Posterior cingulate gyrus (tissue), 11 donors: Measurements from ENCODE around the gene PDCD1LG2.
"Not testable (repeated sequence)": the region's sequence is repeated elsewhere in the genome, so short reads cannot be mapped to it uniquely, and the experiment has no call there.

ENCODE experiments used
- DNase-seq, 10 donors: peaks; one replicate each; pipeline versions ENCODE4 v3.0.0 to v3.0.0-alpha.2; 2020 to 2021; ENCODE audit warnings: mixed read lengths in 3 of 10
- intact Hi-C: fragments of 100-400 bp; cut with DNase I; formaldehyde crosslinking; loops from one replicate; pipeline ENCODE4 v1.15.1; 2023

The PDCD1LG2 gene

GRCh38 chr9:5562806-5563416, 52.6 kb downstream of the PDCD1LG2 start:
- no peak for DNase-seq
- intact Hi-C loops, result no loop called here

- intact Hi-C loops, result no loop called here
- no peak for DNase-seq
These were observed 53.1 kb downstream of the PDCD1LG2 start for GRCh38 chr9:5563417-5563815.

GRCh38 chr9:5563886-5564285, 53.6 kb downstream of the PDCD1LG2 start:
- intact Hi-C loops, result no loop called here
- no peak for DNase-seq

DNA sequence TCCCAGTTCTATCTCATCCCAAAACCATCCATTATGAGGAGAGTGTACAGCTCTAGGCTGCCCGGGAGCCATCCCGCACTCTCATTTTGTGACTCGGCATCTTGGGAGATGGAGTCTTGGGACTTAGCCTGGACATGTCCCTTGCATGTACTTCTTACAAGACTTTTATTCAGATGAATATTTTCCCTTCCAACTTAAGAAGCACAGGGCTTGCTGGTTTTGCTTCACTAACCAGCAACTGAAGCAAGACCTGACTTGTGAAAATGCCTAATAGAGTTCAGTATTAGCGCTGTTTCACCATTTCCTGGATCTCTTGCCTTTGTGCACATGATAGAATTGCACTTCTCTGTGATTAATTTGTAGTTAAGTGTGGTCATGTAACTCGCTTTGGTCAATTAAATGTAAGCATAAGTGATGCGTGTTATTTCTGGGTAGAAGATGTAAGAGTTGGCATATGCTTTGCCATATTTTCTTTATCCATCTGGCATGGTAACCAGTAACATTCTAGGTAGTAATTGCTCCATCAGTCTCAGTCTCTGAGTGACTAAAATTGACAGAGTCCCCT, 55.8 kb downstream of the PDCD1LG2 start:
- intact Hi-C loops, result no loop called here
- DNase-seq, result no peak

GRCh38 chr9:5568868-5569267, 58.5 kb downstream of the PDCD1LG2 start:
- DNase-seq, result no peak

GRCh38 chr9:5569409-5569808, 59.1 kb downstream of the PDCD1LG2 start:
- DNase-seq, result no peak
- intact Hi-C loops, result no loop called here

More at GRCh38 chr9:5568868-5569267, 58.5 kb downstream of the PDCD1LG2 start:
- intact Hi-C loops, result no loop called here

DNA sequence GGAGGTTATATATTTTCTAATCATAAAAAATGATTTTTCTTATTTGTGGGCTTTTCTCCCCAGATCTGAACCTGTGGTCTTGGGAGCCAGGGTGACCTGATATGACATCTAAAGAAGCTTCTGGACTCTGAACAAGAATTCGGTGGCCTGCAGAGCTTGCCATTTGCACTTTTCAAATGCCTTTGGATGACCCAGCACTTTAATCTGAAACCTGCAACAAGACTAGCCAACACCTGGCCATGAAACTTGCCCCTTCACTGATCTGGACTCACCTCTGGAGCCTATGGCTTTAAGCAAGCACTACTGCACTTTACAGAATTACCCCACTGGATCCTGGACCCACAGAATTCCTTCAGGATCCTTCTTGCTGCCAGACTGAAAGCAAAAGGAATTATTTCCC, 59.6 kb downstream of the PDCD1LG2 start:
- intact Hi-C loops, result no loop called here

DNA sequence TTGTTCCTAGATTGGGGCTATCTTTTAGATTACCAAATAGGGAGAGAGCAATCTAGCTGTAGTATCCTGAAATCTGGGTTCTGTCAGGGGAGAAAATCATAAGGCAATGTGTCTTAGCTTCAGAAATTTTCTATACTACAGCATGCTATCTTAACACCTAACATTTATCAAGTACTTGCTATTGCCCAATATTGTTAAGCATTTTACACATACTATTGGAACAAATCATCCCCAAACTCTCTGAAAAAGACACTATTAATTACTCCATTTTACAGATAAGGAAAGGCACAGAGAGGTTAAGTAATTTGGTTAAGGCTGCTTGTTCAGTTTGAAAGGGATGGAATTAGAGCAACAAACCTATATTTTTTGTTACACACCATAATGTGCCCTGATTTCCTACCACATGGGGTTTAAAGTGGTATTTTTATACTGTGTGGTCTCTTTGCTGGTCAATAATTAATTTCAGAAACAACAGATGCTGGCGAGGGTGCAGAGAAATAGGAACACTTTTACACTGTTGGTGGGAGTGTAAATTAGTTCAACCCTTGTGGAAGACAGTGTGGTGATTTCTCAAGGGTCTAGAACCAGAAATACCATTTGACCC, 61.4 kb downstream of the PDCD1LG2 start:
- intact Hi-C loops, result no loop called here
- DNase-seq, result no peak

More for the DNA sequence above, 59.6 kb downstream of the PDCD1LG2 start:
- DNase-seq, result no peak

GRCh38 chr9:5574097-5574496, 63.8 kb downstream of the PDCD1LG2 start:
- no peak for DNase-seq
- intact Hi-C loops, result no loop called here

GRCh38 chr9:5575000-5575399, 64.7 kb downstream of the PDCD1LG2 start:
- no peak for DNase-seq
- intact Hi-C loops, result no loop called here

GRCh38 chr9:5577225-5577624, 66.9 kb downstream of the PDCD1LG2 start:
- intact Hi-C loops, result no loop called here
- DNase-seq, result no peak

DNA sequence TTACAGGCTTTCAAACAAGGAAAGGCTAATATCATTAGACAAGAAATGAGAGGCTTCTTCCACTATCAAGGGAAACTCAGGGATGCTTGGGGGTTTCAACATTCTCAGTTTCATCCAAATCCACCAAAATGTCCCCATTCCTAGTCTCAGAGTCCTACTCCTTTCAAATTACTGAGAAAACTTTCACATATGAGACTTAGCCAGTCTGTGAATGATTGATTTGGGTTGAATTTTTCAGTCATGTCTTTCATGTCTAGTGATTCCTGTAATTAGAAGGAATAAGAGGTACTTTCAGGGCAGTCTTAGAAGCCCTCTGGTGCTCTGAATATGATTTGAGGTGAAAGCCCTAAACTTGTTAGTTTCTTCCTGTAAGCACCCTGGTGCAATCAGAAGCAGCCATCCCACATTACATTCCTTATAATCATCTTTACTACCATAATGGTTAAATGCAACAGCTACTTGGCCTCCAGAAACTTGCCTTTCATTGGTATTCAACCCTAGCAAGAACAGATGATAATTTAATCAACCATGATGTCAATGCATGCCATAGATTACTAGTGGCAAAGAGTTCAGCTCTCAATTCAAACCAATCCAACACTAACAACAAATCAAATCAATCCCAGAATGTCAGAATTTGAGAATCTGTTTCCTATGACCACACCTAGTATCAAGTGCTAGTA, 67.8 kb downstream of the PDCD1LG2 start:
- DNase-seq, result no peak
- intact Hi-C loops, result no loop called here

DNA sequence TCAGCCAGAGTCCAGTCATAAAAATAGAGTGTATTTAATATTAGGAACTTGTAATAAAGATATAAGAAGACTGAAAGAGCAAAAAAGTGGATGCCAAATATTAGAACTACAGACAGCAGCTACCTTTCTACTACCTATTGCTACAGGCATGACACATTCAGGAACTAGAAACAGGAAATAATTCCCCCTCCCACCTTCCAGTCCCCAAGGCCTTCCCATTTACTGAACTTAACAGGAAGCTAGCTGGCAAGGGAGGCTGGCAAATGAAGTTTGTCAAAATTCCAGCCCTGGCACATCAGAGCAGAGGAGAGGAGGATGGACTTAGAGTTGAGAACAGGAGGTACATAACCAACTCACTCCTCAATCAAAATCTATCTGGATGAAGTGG, 68.4 kb downstream of the PDCD1LG2 start:
- DNase-seq, result no peak
- intact Hi-C loops, result no loop called here

DNA sequence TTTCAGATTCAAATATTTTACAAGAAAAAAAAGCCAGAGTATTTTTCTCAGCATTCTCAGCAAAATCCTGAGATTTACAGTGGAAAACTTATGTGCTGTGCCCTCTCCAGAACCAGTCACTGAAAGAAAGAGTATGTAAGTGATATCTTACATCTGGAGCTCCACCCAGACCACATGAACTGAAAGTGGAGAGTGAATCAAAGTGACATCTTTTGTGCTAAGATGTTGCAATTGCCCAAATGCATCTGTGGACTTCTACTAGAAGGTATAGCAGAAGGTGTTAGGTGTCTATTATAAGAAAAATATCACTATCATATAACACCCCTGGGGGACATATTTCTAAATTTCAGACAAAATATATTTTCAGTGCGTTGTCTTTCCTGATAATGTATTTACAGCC, 69.5 kb downstream of the PDCD1LG2 start:
- intact Hi-C loops, result no loop called here
- no peak for DNase-seq

DNA sequence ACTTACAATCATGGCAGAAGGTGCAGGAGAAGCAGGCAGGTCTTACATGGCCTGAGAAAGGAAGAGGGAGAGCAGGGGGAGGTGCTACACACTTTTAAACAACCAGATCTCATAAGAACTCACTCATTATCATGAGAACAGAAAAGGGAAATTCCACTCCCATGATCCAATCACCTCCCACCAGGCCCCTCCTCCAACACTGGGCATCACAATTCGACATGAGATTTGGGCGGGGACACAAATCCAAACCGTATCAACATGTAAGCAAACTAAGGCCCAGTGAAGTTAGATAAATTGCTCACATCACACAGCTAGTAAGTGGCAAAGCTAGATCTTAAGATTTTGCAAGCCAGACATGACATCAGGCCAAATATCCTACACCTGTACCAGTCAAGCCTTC, 70.3 kb downstream of the PDCD1LG2 start:
- intact Hi-C loops, result no loop called here
- no peak for DNase-seq

GRCh38 chr9:5581706-5582105, 71.4 kb downstream of the PDCD1LG2 start:
- intact Hi-C loops, DNase-seq: not testable (repeated sequence)

DNA sequence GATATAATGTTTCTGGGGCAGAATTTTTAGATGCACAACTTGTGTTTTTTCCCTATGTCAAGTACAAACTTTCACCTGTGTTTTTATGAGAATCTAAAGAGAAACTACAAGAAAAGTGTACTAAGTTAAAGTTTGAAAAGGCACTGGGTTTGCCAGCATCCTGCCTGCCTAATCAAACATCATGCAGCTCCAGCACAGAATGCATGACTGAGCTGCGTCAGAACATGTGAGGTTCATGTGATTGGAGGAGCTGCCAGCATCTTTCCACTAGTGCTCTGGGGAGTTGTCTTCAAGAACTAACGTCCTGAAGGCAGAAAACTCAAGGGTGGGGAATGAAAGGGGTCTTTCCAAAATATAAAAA, 72.5 kb downstream of the PDCD1LG2 start:
- intact Hi-C loops, result no loop called here
- no peak for DNase-seq

DNA sequence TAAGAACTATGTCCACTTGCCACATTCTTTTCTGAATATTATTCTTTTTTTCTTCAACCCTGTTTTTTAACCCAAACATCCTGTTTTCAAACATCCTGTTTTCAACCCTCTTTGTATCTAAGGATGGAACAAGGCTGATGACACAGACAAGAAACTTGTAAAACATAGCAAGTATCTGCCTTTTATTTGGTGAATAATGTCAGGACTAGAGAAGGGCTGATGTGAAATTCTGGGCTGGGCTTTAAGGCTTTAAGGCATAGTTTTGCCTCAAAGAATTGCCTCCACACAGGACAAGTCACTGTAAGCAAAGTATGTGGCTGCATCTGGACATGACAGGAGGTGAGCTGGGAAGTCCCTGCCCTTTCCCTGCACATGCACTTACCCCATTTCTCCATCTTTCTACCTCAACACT, 76.1 kb downstream of the PDCD1LG2 start:
- intact Hi-C loops, result no loop called here

DNA sequence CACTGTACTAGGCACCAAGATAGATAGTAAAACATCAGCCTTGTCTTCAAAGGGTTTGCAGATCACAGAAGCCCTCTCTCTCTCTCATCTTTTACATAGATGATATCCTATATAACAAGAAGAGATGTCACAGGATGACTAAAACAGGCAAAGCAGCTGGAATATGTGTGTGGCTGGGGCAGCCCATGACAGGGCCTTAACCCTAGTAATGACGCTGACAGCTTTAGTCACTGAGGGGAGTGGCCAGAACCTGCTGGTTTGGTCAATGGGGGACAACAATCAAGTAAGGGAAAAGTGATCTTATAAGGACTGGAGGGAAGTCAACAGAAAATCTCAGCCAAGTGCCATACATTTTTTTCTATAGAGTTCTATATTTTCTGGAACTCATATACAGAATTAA, 76.7 kb downstream of the PDCD1LG2 start:
- intact Hi-C loops, result no loop called here
- no peak for DNase-seq

More for the DNA sequence above, 76.1 kb downstream of the PDCD1LG2 start:
- no peak for DNase-seq

DNA sequence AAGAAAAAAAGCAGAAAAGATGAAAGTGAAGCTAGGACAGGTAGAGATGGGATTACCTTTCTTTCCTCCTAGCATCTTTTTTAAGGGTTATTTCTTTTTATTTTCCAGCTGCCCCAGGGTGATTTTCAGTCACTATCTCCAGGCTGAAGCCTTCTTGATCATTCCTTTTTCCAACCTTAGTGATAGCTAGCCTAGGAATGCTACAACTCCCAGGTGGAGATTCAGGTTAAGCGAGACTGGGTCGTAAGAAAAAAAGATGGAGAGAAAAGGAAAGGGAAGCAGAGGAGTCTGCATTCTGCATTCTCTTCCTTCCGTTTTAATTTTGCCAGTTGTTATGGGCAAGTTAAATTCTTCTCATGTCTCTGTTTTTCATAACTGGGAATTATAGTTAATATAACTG, 81.9 kb downstream of the PDCD1LG2 start:
- intact Hi-C loops, result loop anchor here (5.0 kb wide), 3 partner anchors 140 to 830 kb away; partner anchors contain the start of genes CD274 and INSL6

DNA sequence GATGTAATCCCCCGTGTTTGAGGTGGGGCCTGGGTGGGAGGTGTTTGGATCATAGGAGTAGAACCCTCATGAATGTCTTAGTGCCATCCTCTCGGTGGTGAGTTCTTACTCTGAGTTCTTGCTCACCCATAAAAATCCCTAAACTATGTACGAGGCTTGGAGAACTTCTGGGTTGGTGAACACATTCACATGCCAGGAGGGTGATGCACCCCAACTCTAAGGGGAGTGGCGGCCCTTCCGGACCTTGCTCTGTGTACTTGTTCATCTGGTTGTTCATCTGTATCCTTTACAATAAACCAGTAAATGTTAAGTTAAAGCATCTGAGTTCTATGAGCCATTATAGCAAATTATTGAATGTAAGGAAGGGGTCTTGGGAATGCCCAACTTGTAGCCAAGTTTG, 82.6 kb downstream of the PDCD1LG2 start:
- DNase-seq, result no peak
- intact Hi-C loops, result loop anchor here (5.0 kb wide), 3 partner anchors 141 to 831 kb away; partner anchors contain the start of genes CD274 and INSL6

More for the DNA sequence above, 81.9 kb downstream of the PDCD1LG2 start:
- DNase-seq, result no peak
